ENCODE measurements around the gene TXK. TPM values are rescaled to one million over a fixed set of nuclear protein-coding genes. Genes with fewer than 3 reads are reported as not detected.

The TXK gene
- total RNA-seq, 1 experiment from 2014 or later: 0.70 TPM

GRCh38 chr4:48100256-48100655, 33.8 kb downstream of the TXK start:
- DNase-seq (ENCODE audit: low spot score): no peak
- no peaks in the 10 kb centered on the region for H3K27me3 Mint-ChIP-seq (ENCODE audit: low read depth)
- POLR2A ChIA-PET: no interaction called here
- ATAC-seq: no peak
- H3K9me3 Mint-ChIP-seq: no peaks in the 10 kb centered on the region
- CTCF ChIA-PET: interaction anchor here (0.7 kb wide), 1 partner anchor 13 kb away, joined by 5 read pairs; no protein-coding TSS in a partner anchor
- H3K4me1 Mint-ChIP-seq: peaks cover 5% of the 10 kb centered on the region
- H3K36me3 Mint-ChIP-seq: no peaks in the 10 kb centered on the region
- no peak overlapping the region for H3K27ac Mint-ChIP-seq
- TF ChIP-seq, protein P1, sequence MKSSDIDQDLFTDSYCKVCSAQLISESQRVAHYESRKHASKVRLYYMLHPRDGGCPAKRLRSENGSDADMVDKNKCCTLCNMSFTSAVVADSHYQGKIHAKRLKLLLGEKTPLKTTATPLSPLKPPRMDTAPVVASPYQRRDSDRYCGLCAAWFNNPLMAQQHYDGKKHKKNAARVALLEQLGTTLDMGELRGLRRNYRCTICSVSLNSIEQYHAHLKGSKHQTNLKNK (CRISPR knock-in tag; IDR thresholded peaks at IDR 0.05): no peak
- TF ChIP-seq, protein P2, sequence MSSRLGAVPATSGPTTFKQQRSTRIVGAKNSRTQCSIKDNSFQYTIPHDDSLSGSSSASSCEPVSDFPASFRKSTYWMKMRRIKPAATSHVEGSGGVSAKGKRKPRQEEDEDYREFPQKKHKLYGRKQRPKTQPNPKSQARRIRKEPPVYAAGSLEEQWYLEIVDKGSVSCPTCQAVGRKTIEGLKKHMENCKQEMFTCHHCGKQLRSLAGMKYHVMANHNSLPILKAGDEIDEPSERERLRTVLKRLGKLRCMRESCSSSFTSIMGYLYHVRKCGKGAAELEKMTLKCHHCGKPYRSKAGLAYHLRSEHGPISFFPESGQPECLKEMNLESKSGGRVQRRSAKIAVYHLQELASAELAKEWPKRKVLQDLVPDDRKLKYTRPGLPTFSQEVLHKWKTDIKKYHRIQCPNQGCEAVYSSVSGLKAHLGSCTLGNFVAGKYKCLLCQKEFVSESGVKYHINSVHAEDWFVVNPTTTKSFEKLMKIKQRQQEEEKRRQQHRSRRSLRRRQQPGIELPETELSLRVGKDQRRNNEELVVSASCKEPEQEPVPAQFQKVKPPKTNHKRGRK (CRISPR knock-in tag; IDR thresholded peaks at IDR 0.05; ENCODE audit: borderline replicate concordance): no peak
- TF ChIP-seq TCF7 (CRISPR knock-in tag; IDR thresholded peaks at IDR 0.05; ENCODE audit: low read depth): no peak
- TF ChIP-seq SMAD3 (CRISPR knock-in tag; IDR thresholded peaks at IDR 0.05; ENCODE audit: borderline replicate concordance): no peak
- no peak for TF ChIP-seq ELF4 (CRISPR knock-in tag; IDR thresholded peaks at IDR 0.05; ENCODE audit: low read depth)
- TF ChIP-seq HMGA2 (CRISPR knock-in tag; IDR thresholded peaks at IDR 0.05): no peak
- TF ChIP-seq ZNF396 (CRISPR knock-in tag; IDR thresholded peaks at IDR 0.05; ENCODE audit: borderline replicate concordance): no peak
- no peak for TF ChIP-seq GRHL2 (CRISPR knock-in tag; IDR thresholded peaks at IDR 0.05; ENCODE audit: insufficient replicate concordance, severe bottlenecking)
- H3K4me3 Mint-ChIP-seq: no peak overlapping the region

- POLR2A ChIA-PET: no interaction called here
- ATAC-seq (no peak), DNase-seq (ENCODE audit: low spot score) (no peak)
- TF ChIP-seq NFYB (CRISPR knock-in tag; conservative IDR thresholded peaks at IDR 0.05; ENCODE audit: low read depth) (no peak), SMAD3 (CRISPR knock-in tag; IDR thresholded peaks at IDR 0.05; ENCODE audit: borderline replicate concordance) (no peak)
- no peaks in the 10 kb centered on the region for H3K27me3 Mint-ChIP-seq (ENCODE audit: low read depth)
- no peaks in the 10 kb centered on the region for H3K36me3 Mint-ChIP-seq
- CTCF ChIA-PET: no interaction called here
- H3K27ac Mint-ChIP-seq: no peak overlapping the region
- H3K4me3 Mint-ChIP-seq: no peak overlapping the region
- peaks cover 8% of the 10 kb centered on the region for H3K4me1 Mint-ChIP-seq
- H3K9me3 Mint-ChIP-seq: no peaks in the 10 kb centered on the region
Measured at GRCh38 chr4:48095441-48095840, 38.6 kb downstream of the TXK start.

- POLR2A ChIA-PET: no interaction called here
- ATAC-seq (peak; percentile 46; the same call in 1 of the 2 replicates), DNase-seq (ENCODE audit: low spot score) (no peak)
- Mint-ChIP-seq H3K9me3 (no peaks in the 10 kb centered on the region), H3K27me3 (ENCODE audit: low read depth) (no peaks in the 10 kb centered on the region), H3K27ac (no peak overlapping the region), H3K4me3 (no peak overlapping the region), H3K4me1 (peaks cover 4% of the 10 kb centered on the region; the same call in 1 of the 2 replicates), H3K36me3 (no peaks in the 10 kb centered on the region)
- CTCF ChIA-PET: no interaction called here
- no peak for TF ChIP-seq ZBTB21 (CRISPR knock-in tag; IDR thresholded peaks at IDR 0.05; ENCODE audit: borderline replicate concordance)
- TF ChIP-seq NFYB (CRISPR knock-in tag; conservative IDR thresholded peaks at IDR 0.05; ENCODE audit: low read depth): no peak
- no peak for TF ChIP-seq CTCF (IDR thresholded peaks at IDR 0.05)
- no peak for TF ChIP-seq CREM (CRISPR knock-in tag; IDR thresholded peaks at IDR 0.05)
- TF ChIP-seq, protein P3, sequence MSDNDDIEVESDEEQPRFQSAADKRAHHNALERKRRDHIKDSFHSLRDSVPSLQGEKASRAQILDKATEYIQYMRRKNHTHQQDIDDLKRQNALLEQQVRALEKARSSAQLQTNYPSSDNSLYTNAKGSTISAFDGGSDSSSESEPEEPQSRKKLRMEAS (CRISPR knock-in tag; IDR thresholded peaks at IDR 0.05): no peak
- TF ChIP-seq TEAD1 (CRISPR knock-in tag; IDR thresholded peaks at IDR 0.05): no peak
Measured at GRCh38 chr4:48093991-48094416, 40.0 kb downstream of the TXK start.

GRCh38 chr4:48090621-48091020, 43.4 kb downstream of the TXK start:
- DNase-seq (ENCODE audit: low spot score) (no peak), ATAC-seq (no peak)
- Mint-ChIP-seq H3K9me3 (peaks cover 1% of the 10 kb centered on the region; the same call in 1 of the 2 replicates), H3K27me3 (ENCODE audit: low read depth) (no peaks in the 10 kb centered on the region; the same call in 1 of the 2 replicates), H3K27ac (no peak overlapping the region), H3K4me1 (peaks cover 4% of the 10 kb centered on the region; the same call in 1 of the 2 replicates), H3K4me3 (no peak overlapping the region), H3K36me3 (no peaks in the 10 kb centered on the region)
- POLR2A ChIA-PET: no interaction called here
- CTCF ChIA-PET: interaction anchor here (1.5 kb wide), 1 partner anchor 254 kb away, joined by 5 read pairs; no protein-coding TSS in a partner anchor
- no peak for TF ChIP-seq NFE2L1 (CRISPR knock-in tag; IDR thresholded peaks at IDR 0.05)
- no peak for TF ChIP-seq ZNF219 (CRISPR knock-in tag; IDR thresholded peaks at IDR 0.05; ENCODE audit: borderline replicate concordance)
- no peak for TF ChIP-seq E2F5 (CRISPR knock-in tag; IDR thresholded peaks at IDR 0.05)
- TF ChIP-seq NR1H2 (CRISPR knock-in tag; IDR thresholded peaks at IDR 0.05): no peak
- TF ChIP-seq CREM (CRISPR knock-in tag; IDR thresholded peaks at IDR 0.05): no peak
- TF ChIP-seq NFATC4 (CRISPR knock-in tag; IDR thresholded peaks at IDR 0.05): no peak
- no peak for TF ChIP-seq TCF7 (CRISPR knock-in tag; IDR thresholded peaks at IDR 0.05; ENCODE audit: low read depth)
- no peak for TF ChIP-seq FOXK1 (CRISPR knock-in tag; IDR thresholded peaks at IDR 0.05)
- TF ChIP-seq ZBTB21 (CRISPR knock-in tag; IDR thresholded peaks at IDR 0.05; ENCODE audit: borderline replicate concordance): no peak
- TF ChIP-seq, protein P4, sequence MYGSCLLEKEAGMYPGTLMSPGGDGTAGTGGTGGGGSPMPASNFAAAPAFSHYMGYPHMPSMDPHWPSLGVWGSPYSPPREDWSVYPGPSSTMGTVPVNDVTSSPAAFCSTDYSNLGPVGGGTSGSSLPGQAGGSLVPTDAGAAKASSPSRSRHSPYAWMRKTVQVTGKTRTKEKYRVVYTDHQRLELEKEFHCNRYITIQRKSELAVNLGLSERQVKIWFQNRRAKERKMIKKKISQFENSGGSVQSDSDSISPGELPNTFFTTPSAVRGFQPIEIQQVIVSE (CRISPR knock-in tag; IDR thresholded peaks at IDR 0.05; ENCODE audit: borderline replicate concordance): no peak
- TF ChIP-seq GRHL2 (CRISPR knock-in tag; IDR thresholded peaks at IDR 0.05; ENCODE audit: insufficient replicate concordance, severe bottlenecking): no peak
- no peak for TF ChIP-seq E2F4 (CRISPR knock-in tag; IDR thresholded peaks at IDR 0.05; ENCODE audit: borderline replicate concordance, low read depth)
